Measurements from ENCODE around the gene PCDHB14.
"Not testable (repeated sequence)": the region's sequence is repeated elsewhere in the genome, so short reads cannot be mapped to it uniquely, and the experiment has no call there.

PCDHB14 gene

GRCh38 chr5:141236516-141237313 is 13.6 kb downstream of the PCDHB14 start:
- in situ Hi-C loops (cut with HindIII; ENCODE audit: low sequenced_read_pairs) = no loop called here
- DNase-seq (ENCODE audit: low read depth, low spot score) = no peak
- no peak overlapping the region for H3K4me3 ChIP-seq (ENCODE audit: low read depth, low read length)
- no peak for TF ChIP-seq CTCF (IDR thresholded peaks at IDR 0.05; ENCODE audit: low read depth, low read length)

GRCh38 chr5:141241496-141241895 is 18.4 kb downstream of the PCDHB14 start:
- in situ Hi-C loops (cut with HindIII; ENCODE audit: low sequenced_read_pairs) = no loop called here
- H3K4me3 ChIP-seq (ENCODE audit: low read depth, low read length) = no peak overlapping the region
- no peak for DNase-seq (ENCODE audit: low read depth, low spot score)
- TF ChIP-seq CTCF (IDR thresholded peaks at IDR 0.05; ENCODE audit: low read depth, low read length) = no peak

- in situ Hi-C loops (cut with HindIII; ENCODE audit: low sequenced_read_pairs) = no loop called here
- no peak within 1 kb of the TSS for H3K4me3 ChIP-seq (ENCODE audit: low read depth, low read length)
- TF ChIP-seq CTCF (IDR thresholded peaks at IDR 0.05; ENCODE audit: low read depth, low read length) = no peak
- DNase-seq (ENCODE audit: low read depth, low spot score) = no peak
Observed at GRCh38 chr5:141245250-141245717, 22.1 kb downstream of the PCDHB14 start, which contains the start of gene PCDHB15. TSS of gene PCDHB15 (plus strand) at chr5:141245395. CDS start at chr5:141245579, 184 bp downstream.

GRCh38 chr5:141246971-141247370 is 23.8 kb downstream of the PCDHB14 start:
- DNase-seq (ENCODE audit: low read depth, low spot score); H3K4me3 ChIP-seq (ENCODE audit: low read depth, low read length); in situ Hi-C loops (cut with HindIII; ENCODE audit: low sequenced_read_pairs): not testable (repeated sequence)

GRCh38 chr5:141247434-141247833 is 24.3 kb downstream of the PCDHB14 start:
- in situ Hi-C loops (cut with HindIII; ENCODE audit: low sequenced_read_pairs); DNase-seq (ENCODE audit: low read depth, low spot score); H3K4me3 ChIP-seq (ENCODE audit: low read depth, low read length): not testable (repeated sequence)

GRCh38 chr5:141250576-141250975 is 27.4 kb downstream of the PCDHB14 start:
- TF ChIP-seq CTCF (IDR thresholded peaks at IDR 0.05; ENCODE audit: low read depth, low read length) = no peak
- no peak for DNase-seq (ENCODE audit: low read depth, low spot score)
- H3K4me3 ChIP-seq (ENCODE audit: low read depth, low read length) = no peak overlapping the region
- in situ Hi-C loops (cut with HindIII; ENCODE audit: low sequenced_read_pairs) = no loop called here

GRCh38 chr5:141258464-141258863 is 35.3 kb downstream of the PCDHB14 start:
- H3K4me3 ChIP-seq (ENCODE audit: low read depth, low read length) = no peak overlapping the region
- no peak for DNase-seq (ENCODE audit: low read depth, low spot score)
- in situ Hi-C loops (cut with HindIII; ENCODE audit: low sequenced_read_pairs) = no loop called here
- no peak for TF ChIP-seq CTCF (IDR thresholded peaks at IDR 0.05; ENCODE audit: low read depth, low read length)

Data from astrocyte of the spinal cord (primary cell).